ENCODE data around the gene METTL27.
"Not testable (repeated sequence)": the region's sequence is repeated elsewhere in the genome, so short reads cannot be mapped to it uniquely, and the experiment has no call there.

The METTL27 gene

GRCh38 chr7:73842067-73842976 is at the start of gene METTL27:
Gene METTL27, minus strand, starts transcription at chr7:73842516. Its CDS starts 376 bp downstream, at chr7:73842140.
- no peak for FAIRE-seq
- peak; percentile 96 for DNase-seq (ENCODE audit: low spot score)

- DNase-seq (ENCODE audit: low spot score), result no peak
- FAIRE-seq, result no peak
Observed at GRCh38 chr7:73891178-73891885, 49.0 kb upstream of the METTL27 start.

- no peak for FAIRE-seq
- DNase-seq (ENCODE audit: low spot score), result no peak
Observed at GRCh38 chr7:73890555-73891147, 48.3 kb upstream of the METTL27 start.

- FAIRE-seq (no peak), DNase-seq (ENCODE audit: low spot score) (no peak)
Observed at GRCh38 chr7:73888959-73889358, 46.6 kb upstream of the METTL27 start.

GRCh38 chr7:73887762-73888161 is 45.4 kb upstream of the METTL27 start:
- FAIRE-seq (no peak), DNase-seq (ENCODE audit: low spot score) (no peak)

GRCh38 chr7:73885975-73886798 is 43.9 kb upstream of the METTL27 start:
- FAIRE-seq (no peak), DNase-seq (ENCODE audit: low spot score) (peak; percentile 48)

GRCh38 chr7:73885433-73885974 is 43.2 kb upstream of the METTL27 start:
- DNase-seq (ENCODE audit: low spot score) (no peak), FAIRE-seq (no peak)

GRCh38 chr7:73884867-73885422 is 42.6 kb upstream of the METTL27 start:
- not testable (repeated sequence) for FAIRE-seq; DNase-seq (ENCODE audit: low spot score)

GRCh38 chr7:73882047-73882402 is 39.7 kb upstream of the METTL27 start:
- no peak for FAIRE-seq
- no peak for DNase-seq (ENCODE audit: low spot score)

- DNase-seq (ENCODE audit: low spot score) (no peak), FAIRE-seq (no peak)
Observed at GRCh38 chr7:73881352-73882046, 39.2 kb upstream of the METTL27 start.

- no peak for DNase-seq (ENCODE audit: low spot score)
- FAIRE-seq, result no peak
Observed at GRCh38 chr7:73880755-73881328, 38.5 kb upstream of the METTL27 start.

GRCh38 chr7:73879977-73880681 is 37.8 kb upstream of the METTL27 start:
- DNase-seq (ENCODE audit: low spot score) (no peak), FAIRE-seq (no peak)

GRCh38 chr7:73876973-73877372 is 34.7 kb upstream of the METTL27 start:
- FAIRE-seq, result no peak
- no peak for DNase-seq (ENCODE audit: low spot score)

- DNase-seq (ENCODE audit: low spot score) (no peak), FAIRE-seq (no peak)
Observed at GRCh38 chr7:73876361-73876760, 34.0 kb upstream of the METTL27 start.

GRCh38 chr7:73872056-73872908 is 30.0 kb upstream of the METTL27 start:
- FAIRE-seq (no peak), DNase-seq (ENCODE audit: low spot score) (no peak)

- DNase-seq (ENCODE audit: low spot score), result no peak
- no peak for FAIRE-seq
Observed at GRCh38 chr7:73871163-73872011, 29.1 kb upstream of the METTL27 start.

GRCh38 chr7:73870041-73870492 is 27.8 kb upstream of the METTL27 start:
- DNase-seq (ENCODE audit: low spot score), result no peak
- FAIRE-seq, result peak; percentile 27
